Suprapubic skin (tissue), 4 donors: ENCODE results near the gene SLC22A4. TPM values are rescaled to one million over a fixed set of nuclear protein-coding genes. Genes with fewer than 3 reads are reported as not detected.

Source experiments
- DNase-seq, 2 donors: peaks; one replicate each; pipeline ENCODE4 v3.0.0-alpha.2; 2019; ENCODE audit warnings: low spot score in 2 of 2
- H3K27ac ChIP-seq: fragments of 200-600 bp; sonication (generic); one replicate; pipeline ENCODE4 v1.5.1; 2019
- H3K27me3 ChIP-seq: fragments of 200-600 bp; sonication (generic); one replicate; pipeline ENCODE4 v1.5.1; 2019
- H3K36me3 ChIP-seq: fragments of 200-600 bp; sonication (generic); one replicate; pipeline ENCODE4 v1.5.1; 2019
- H3K4me1 ChIP-seq: fragments of 200-600 bp; sonication (generic); one replicate; pipeline ENCODE4 v1.5.1; 2019
- H3K4me3 ChIP-seq: fragments of 200-600 bp; sonication (generic); one replicate; pipeline ENCODE4 v1.5.1; 2019; ENCODE audit warnings: mild to moderate bottlenecking
- H3K9me3 ChIP-seq: fragments of 200-600 bp; sonication (generic); one replicate; pipeline ENCODE4 v1.5.1; 2019
- CTCF ChIP-seq, 2 donors: fragments of 200-600 bp in 1 of 2; fragments of 450-650 bp in 1 of 2; sonication (generic) in 1 of 2; IDR thresholded peaks; one replicate each; pipeline ENCODE4 v1.5.1; 2016 to 2019; ENCODE audit warnings: antibody characterized with exemption in 2 of 2, mild to moderate bottlenecking in 1 of 2, moderate library complexity in 1 of 2
- EP300 ChIP-seq: sonication (generic); formaldehyde crosslinking; IDR thresholded peaks from one replicate; pipeline ENCODE4 v1.6.1; 2017; ENCODE audit warnings: antibody characterized with exemption
- POLR2A ChIP-seq, 2 donors: fragments of 450-650 bp; IDR thresholded peaks; one replicate each; pipeline ENCODE4 v1.6.1; 2017; ENCODE audit warnings: antibody characterized with exemption in 2 of 2, mild to moderate bottlenecking in 2 of 2, moderate library complexity in 2 of 2
- POLR2AphosphoS5 ChIP-seq, 3 donors: sonication (generic); formaldehyde crosslinking; IDR thresholded peaks; one replicate each; pipeline ENCODE4 v1.6.1; 2017; ENCODE audit warnings: antibody characterized with exemption in 3 of 3
- WGBS: methylation state at CpG from one replicate; pipeline ENCODE4 v1.1.5; 2018; 5-methylcytosine and 5-hydroxymethylcytosine counted together
- total RNA-seq, 4 donors: library from RNA; depleted of rRNA; stranded (reverse); fragments of >200 nt; gene quantifications; one replicate each; pipeline ENCODE4 v1.1.0, GENCODE V29; 2016

Gene SLC22A4
- total RNA-seq, result 1 to 10 TPM in 3 of 4 donors, under 1 TPM in 1; 0.32 to 1.9 (median 1.3) TPM

- no peaks in the 10 kb centered on the region for H3K27me3 ChIP-seq
- peak within 1 kb of the TSS; percentile 88 for H3K27ac ChIP-seq
- peak; percentile 95 for DNase-seq
- peak in 2 of 3 donors; percentile 14 to 47 for TF ChIP-seq POLR2AphosphoS5 (IDR thresholded peaks at IDR 0.05)
- no peak for TF ChIP-seq EP300
- peak in 1 of 2 donors; percentile 76 for TF ChIP-seq POLR2A (IDR thresholded peaks at IDR 0.05)
- no peak for TF ChIP-seq CTCF (IDR thresholded peaks at IDR 0.05)
- no peaks in the 10 kb centered on the region for H3K9me3 ChIP-seq
- 0% methylated on average over 13 of the region's 63 CpGs for WGBS
- H3K4me3 ChIP-seq, result peak within 1 kb of the TSS; percentile 66
- peaks cover 28% of the 10 kb centered on the region for H3K4me1 ChIP-seq
- no peaks in the 10 kb centered on the region for H3K36me3 ChIP-seq
These were observed at the start of gene SLC22A4 for GRCh38 chr5:132293992-132294727. Gene SLC22A4, plus strand, starts transcription at chr5:132294394. Its CDS starts 223 bp downstream, at chr5:132294617.

- H3K27me3 ChIP-seq, result no peaks in the 10 kb centered on the region
These were observed 48.6 kb upstream of the SLC22A4 start for GRCh38 chr5:132245593-132245992.

GRCh38 chr5:132246806-132247205 lies 47.4 kb upstream of the SLC22A4 start:
- TF ChIP-seq POLR2A (IDR thresholded peaks at IDR 0.05), result no peak
- no peak for TF ChIP-seq POLR2AphosphoS5 (IDR thresholded peaks at IDR 0.05)
- TF ChIP-seq EP300, result no peak
- no peaks in the 10 kb centered on the region for H3K4me1 ChIP-seq
- H3K27me3 ChIP-seq, result no peaks in the 10 kb centered on the region
- H3K27ac ChIP-seq, result no peak overlapping the region
- H3K9me3 ChIP-seq, result peaks cover 3% of the 10 kb centered on the region
- H3K4me3 ChIP-seq, result no peak overlapping the region
- H3K36me3 ChIP-seq, result no peaks in the 10 kb centered on the region
- no peak for DNase-seq

More at GRCh38 chr5:132245593-132245992, 48.6 kb upstream of the SLC22A4 start:
- 59% methylated on average over 1 of the region's 1 CpG for WGBS
- Histone ChIP-seq H3K36me3 (no peaks in the 10 kb centered on the region), H3K4me1 (no peaks in the 10 kb centered on the region), H3K4me3 (no peak overlapping the region), H3K27ac (no peak overlapping the region), H3K9me3 (peaks cover 3% of the 10 kb centered on the region)
- TF ChIP-seq POLR2A (IDR thresholded peaks at IDR 0.05) (no peak), CTCF (IDR thresholded peaks at IDR 0.05) (no peak), POLR2AphosphoS5 (IDR thresholded peaks at IDR 0.05) (no peak), EP300 (no peak)
- peak in 1 of 2 donors; percentile 21 for DNase-seq

GRCh38 chr5:132250547-132250946 lies 43.6 kb upstream of the SLC22A4 start:
- WGBS, result 100% methylated on average over 2 of the region's 2 CpGs
- H3K36me3 ChIP-seq, result no peaks in the 10 kb centered on the region
- peak in 1 of 2 donors; percentile 26 for DNase-seq
- no peak overlapping the region for H3K27ac ChIP-seq
- H3K4me1 ChIP-seq, result peaks cover 25% of the 10 kb centered on the region
- TF ChIP-seq POLR2A (IDR thresholded peaks at IDR 0.05) (no peak), CTCF (IDR thresholded peaks at IDR 0.05) (no peak), EP300 (no peak), POLR2AphosphoS5 (IDR thresholded peaks at IDR 0.05) (no peak)
- no peaks in the 10 kb centered on the region for H3K9me3 ChIP-seq
- H3K4me3 ChIP-seq, result no peak overlapping the region
- no peaks in the 10 kb centered on the region for H3K27me3 ChIP-seq

GRCh38 chr5:132251220-132251725 lies 42.9 kb upstream of the SLC22A4 start:
- no peak for TF ChIP-seq CTCF (IDR thresholded peaks at IDR 0.05)
- H3K4me1 ChIP-seq, result peaks cover 32% of the 10 kb centered on the region
- no peak overlapping the region for H3K4me3 ChIP-seq
- 94% methylated on average over 2 of the region's 10 CpGs for WGBS
- H3K36me3 ChIP-seq, result no peaks in the 10 kb centered on the region
- DNase-seq, result peak; percentile 57 to 75
- H3K27me3 ChIP-seq, result no peaks in the 10 kb centered on the region
- H3K27ac ChIP-seq, result no peak overlapping the region
- H3K9me3 ChIP-seq, result no peaks in the 10 kb centered on the region
